ENCODE data around the gene EFNB1.

GRCh38 chrX:68829582-68830418 lies 979 bp downstream of the EFNB1 start:
- TF ChIP-seq POLR2A (IDR thresholded peaks at IDR 0.05; ENCODE audit: low read depth, low read length) (no peak), TAF1 (IDR thresholded peaks at IDR 0.05; ENCODE audit: borderline replicate concordance, low read depth, low read length) (no peak), POLR2AphosphoS5 (IDR thresholded peaks at IDR 0.05; ENCODE audit: low read depth, low read length) (no peak)
